HEK293 (cell line): ENCODE measurements around the gene TRNT1.

ENCODE experiments used
- CTCF ChIA-PET: fragments of 350-600 bp; formaldehyde crosslinking; extraction: SDS; loops from one replicate; lab custom pipeline; 2021; ENCODE audit warnings: antibody characterized with exemption; lab: Yijun Ruan, JAX
- POLR2A ChIA-PET: fragments of 300-600 bp; formaldehyde crosslinking; extraction: SDS; loops from one replicate; lab custom pipeline; 2020; ENCODE audit warnings: antibody characterized with exemption, inconsistent platforms; lab: Yijun Ruan, JAX
- H3K27ac ChIP-seq: fragments of 200-500 bp; sonication (Bioruptor generic); 2 replicates; pipeline ENCODE4 v1.5.1; 2014; ENCODE audit warnings: low read depth, low read length, control low read depth, inconsistent platforms; ENCODE audit errors: extremely low read depth
- H3K36me3 ChIP-seq, 2 experiments: fragments of 200-500 bp in 1 of 2; sonication (Bioruptor generic) in 1 of 2; 1 replicate in 1 of 2; 2 replicates in 1 of 2; pipeline ENCODE4 v1.5.1; 2014 to 2017; ENCODE audit warnings: inconsistent platforms in 2 of 2, low read length in 2 of 2; ENCODE audit not compliant: control insufficient read depth in 2 of 2, insufficient read depth in 1 of 2
- H3K4me1 ChIP-seq: fragments of 200-500 bp; sonication (Bioruptor generic); 2 replicates; pipeline ENCODE4 v1.5.1; 2014; ENCODE audit warnings: mild to moderate bottlenecking, low read length, inconsistent platforms; ENCODE audit not compliant: control insufficient read depth, insufficient read depth
- H3K4me3 ChIP-seq: 2 replicates; pipeline ENCODE4 v1.5.1; 2011; ENCODE audit warnings: low read depth, mild to moderate bottlenecking, control low read depth, low read length, moderate library complexity
- H3K9me3 ChIP-seq: fragments of 200-500 bp; sonication (Bioruptor generic); 2 replicates; pipeline ENCODE4 v1.5.1; 2014; ENCODE audit warnings: low read depth, low read length, inconsistent platforms; ENCODE audit not compliant: control insufficient read depth, insufficient read depth
- EGR2 ChIP-seq: fragments of 450-650 bp; formaldehyde crosslinking; IDR thresholded peaks from 2 replicates; pipeline ENCODE4 v1.5.1; 2016; ENCODE audit warnings: low read depth, missing biosample characterization, missing genetic modification characterization
- GLI4 ChIP-seq: fragments of 450-650 bp; formaldehyde crosslinking; IDR thresholded peaks from 2 replicates; pipeline ENCODE4 v1.5.1; 2016; ENCODE audit warnings: missing biosample characterization, missing genetic modification characterization
- KLF10 ChIP-seq: fragments of 450-650 bp; IDR thresholded peaks from 2 replicates; pipeline ENCODE4 v1.5.1; 2018; ENCODE audit warnings: missing biosample characterization, mild to moderate bottlenecking, missing genetic modification characterization
- PRDM1 ChIP-seq: fragments of 450-650 bp; formaldehyde crosslinking; IDR thresholded peaks from 2 replicates; pipeline ENCODE4; 2016; ENCODE audit warnings: missing biosample characterization, missing genetic modification characterization
- SALL2 ChIP-seq: fragments of 450-650 bp; formaldehyde crosslinking; IDR thresholded peaks from 2 replicates; pipeline ENCODE4 v1.5.0; 2017; ENCODE audit warnings: missing biosample characterization, mild to moderate bottlenecking, missing genetic modification characterization, borderline replicate concordance
- SCRT2 ChIP-seq: fragments of 450-650 bp; formaldehyde crosslinking; IDR thresholded peaks from 2 replicates; pipeline ENCODE4 v1.5.1; 2016; ENCODE audit warnings: missing biosample characterization, missing genetic modification characterization
- ZBTB1 ChIP-seq: fragments of 450-650 bp; formaldehyde crosslinking; IDR thresholded peaks from 2 replicates; pipeline ENCODE4 v1.5.1; 2016; ENCODE audit warnings: missing biosample characterization, missing genetic modification characterization
- ZBTB17 ChIP-seq: fragments of 450-650 bp; formaldehyde crosslinking; IDR thresholded peaks from 2 replicates; pipeline ENCODE4 v1.5.1; 2016; ENCODE audit warnings: missing biosample characterization, missing genetic modification characterization
- ZBTB8A ChIP-seq: fragments of 450-650 bp; formaldehyde crosslinking; IDR thresholded peaks from 2 replicates; pipeline ENCODE4 v1.5.1; 2016; ENCODE audit warnings: missing biosample characterization, missing genetic modification characterization
- ZNF132 ChIP-seq: fragments of 450-650 bp; formaldehyde crosslinking; IDR thresholded peaks from 2 replicates; pipeline ENCODE4 v1.5.1; 2017; ENCODE audit warnings: missing biosample characterization, missing genetic modification characterization, borderline replicate concordance
- ZNF133 ChIP-seq: fragments of 450-650 bp; formaldehyde crosslinking; IDR thresholded peaks from 2 replicates; pipeline ENCODE4 v1.5.1; 2016; ENCODE audit warnings: missing biosample characterization, missing genetic modification characterization
- ZNF157 ChIP-seq: fragments of 450-650 bp; formaldehyde crosslinking; IDR thresholded peaks from 2 replicates; pipeline ENCODE4 v1.5.1; 2016; ENCODE audit warnings: missing biosample characterization, missing genetic modification characterization
- ZNF202 ChIP-seq: fragments of 450-650 bp; formaldehyde crosslinking; IDR thresholded peaks from 2 replicates; pipeline ENCODE4 v1.5.1; 2016; ENCODE audit warnings: missing biosample characterization, missing genetic modification characterization, borderline replicate concordance
- ZNF37A ChIP-seq: fragments of 450-650 bp; IDR thresholded peaks from 2 replicates; pipeline ENCODE4 v1.5.1; 2018; ENCODE audit warnings: missing biosample characterization, missing genetic modification characterization
- ZNF433 ChIP-seq: fragments of 450-650 bp; formaldehyde crosslinking; IDR thresholded peaks from 2 replicates; pipeline ENCODE4 v1.5.1; 2016; ENCODE audit warnings: missing biosample characterization, missing genetic modification characterization, low read depth
- ZNF514 ChIP-seq: fragments of 450-650 bp; formaldehyde crosslinking; IDR thresholded peaks from 2 replicates; pipeline ENCODE4 v1.5.1; 2016; ENCODE audit warnings: missing biosample characterization, missing genetic modification characterization
- ZNF521 ChIP-seq: fragments of 450-650 bp; formaldehyde crosslinking; IDR thresholded peaks from 2 replicates; pipeline ENCODE4 v1.5.1; 2017; ENCODE audit warnings: missing biosample characterization, mild to moderate bottlenecking, missing genetic modification characterization
- ZNF560 ChIP-seq: fragments of 450-650 bp; formaldehyde crosslinking; IDR thresholded peaks from 2 replicates; pipeline ENCODE4 v1.5.1; 2017; ENCODE audit warnings: missing biosample characterization, missing genetic modification characterization, borderline replicate concordance
- ZNF629 ChIP-seq: fragments of 450-650 bp; formaldehyde crosslinking; IDR thresholded peaks from 2 replicates; pipeline ENCODE4 v1.5.1; 2017; ENCODE audit warnings: missing biosample characterization, missing genetic modification characterization
- TF ChIP-seq, protein P1 (sequence below): fragments of 450-650 bp; formaldehyde crosslinking; conservative IDR thresholded peaks from 2 replicates; pipeline ENCODE4 v1.5.1; 2016; ENCODE audit warnings: low read depth, missing biosample characterization, missing genetic modification characterization
- TF ChIP-seq, protein P2 (sequence below): fragments of 450-650 bp; formaldehyde crosslinking; IDR thresholded peaks from 2 replicates; pipeline ENCODE4 v1.5.1; 2016; ENCODE audit warnings: missing biosample characterization, missing genetic modification characterization
- TF ChIP-seq, protein P3 (sequence below): fragments of 450-650 bp; formaldehyde crosslinking; IDR thresholded peaks from 2 replicates; pipeline ENCODE4 v1.5.1; 2016; ENCODE audit warnings: missing biosample characterization, missing genetic modification characterization
- TF ChIP-seq, protein P4 (sequence below): fragments of 450-650 bp; formaldehyde crosslinking; IDR thresholded peaks from 2 replicates; pipeline ENCODE4 v1.5.1; 2016; ENCODE audit warnings: missing biosample characterization, missing genetic modification characterization

Gene TRNT1

DNA sequence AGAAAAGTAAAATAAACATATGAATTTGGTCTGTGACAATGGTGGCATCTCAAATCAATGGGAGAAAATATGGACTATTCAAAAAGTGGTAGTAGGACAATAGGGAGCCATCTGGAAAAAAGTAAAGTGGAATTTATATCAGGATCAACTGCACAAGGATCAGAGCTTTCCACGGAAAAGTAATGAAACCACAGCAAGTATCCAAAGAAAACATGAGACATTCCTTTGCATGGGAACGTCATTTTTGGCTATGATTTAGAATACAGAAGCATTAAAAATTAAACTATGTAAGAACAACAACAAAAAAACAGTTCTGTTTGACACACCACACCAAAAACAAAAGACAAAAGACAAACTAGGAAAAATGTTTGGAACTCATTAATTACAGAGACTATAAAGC lies 34.1 kb downstream of the TRNT1 start:
- TF ChIP-seq ZNF629 = no peak
- TF ChIP-seq, protein P1, sequence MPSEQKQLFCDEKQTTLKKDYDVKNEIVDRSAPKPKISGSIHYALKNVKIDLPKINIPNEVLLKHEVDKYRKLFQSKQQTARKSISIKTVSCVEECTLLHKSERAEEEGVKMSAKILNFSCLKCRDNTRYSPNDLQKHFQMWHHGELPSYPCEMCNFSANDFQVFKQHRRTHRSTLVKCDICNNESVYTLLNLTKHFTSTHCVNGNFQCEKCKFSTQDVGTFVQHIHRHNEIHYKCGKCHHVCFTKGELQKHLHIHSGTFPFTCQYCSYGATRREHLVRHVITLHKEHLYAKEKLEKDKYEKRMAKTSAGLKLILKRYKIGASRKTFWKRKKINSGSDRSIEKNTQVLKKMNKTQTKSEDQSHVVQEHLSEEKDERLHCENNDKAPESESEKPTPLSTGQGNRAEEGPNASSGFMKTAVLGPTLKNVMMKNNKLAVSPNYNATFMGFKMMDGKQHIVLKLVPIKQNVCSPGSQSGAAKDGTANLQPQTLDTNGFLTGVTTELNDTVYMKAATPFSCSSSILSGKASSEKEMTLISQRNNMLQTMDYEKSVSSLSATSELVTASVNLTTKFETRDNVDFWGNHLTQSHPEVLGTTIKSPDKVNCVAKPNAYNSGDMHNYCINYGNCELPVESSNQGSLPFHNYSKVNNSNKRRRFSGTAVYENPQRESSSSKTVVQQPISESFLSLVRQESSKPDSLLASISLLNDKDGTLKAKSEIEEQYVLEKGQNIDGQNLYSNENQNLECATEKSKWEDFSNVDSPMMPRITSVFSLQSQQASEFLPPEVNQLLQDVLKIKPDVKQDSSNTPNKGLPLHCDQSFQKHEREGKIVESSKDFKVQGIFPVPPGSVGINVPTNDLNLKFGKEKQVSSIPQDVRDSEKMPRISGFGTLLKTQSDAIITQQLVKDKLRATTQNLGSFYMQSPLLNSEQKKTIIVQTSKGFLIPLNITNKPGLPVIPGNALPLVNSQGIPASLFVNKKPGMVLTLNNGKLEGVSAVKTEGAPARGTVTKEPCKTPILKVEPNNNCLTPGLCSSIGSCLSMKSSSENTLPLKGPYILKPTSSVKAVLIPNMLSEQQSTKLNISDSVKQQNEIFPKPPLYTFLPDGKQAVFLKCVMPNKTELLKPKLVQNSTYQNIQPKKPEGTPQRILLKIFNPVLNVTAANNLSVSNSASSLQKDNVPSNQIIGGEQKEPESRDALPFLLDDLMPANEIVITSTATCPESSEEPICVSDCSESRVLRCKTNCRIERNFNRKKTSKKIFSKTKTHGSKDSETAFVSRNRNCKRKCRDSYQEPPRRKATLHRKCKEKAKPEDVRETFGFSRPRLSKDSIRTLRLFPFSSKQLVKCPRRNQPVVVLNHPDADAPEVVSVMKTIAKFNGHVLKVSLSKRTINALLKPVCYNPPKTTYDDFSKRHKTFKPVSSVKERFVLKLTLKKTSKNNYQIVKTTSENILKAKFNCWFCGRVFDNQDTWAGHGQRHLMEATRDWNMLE (tag by site-specific recombination) = no peak
- TF ChIP-seq ZNF132 (tag by site-specific recombination) = no peak
- TF ChIP-seq PRDM1 = no peak
- no peak for TF ChIP-seq ZNF37A
- TF ChIP-seq ZNF514 (tag by site-specific recombination) = no peak
- TF ChIP-seq ZNF157 (tag by site-specific recombination) = no peak
- TF ChIP-seq ZBTB17 (tag by site-specific recombination) = no peak
- TF ChIP-seq, protein P2, sequence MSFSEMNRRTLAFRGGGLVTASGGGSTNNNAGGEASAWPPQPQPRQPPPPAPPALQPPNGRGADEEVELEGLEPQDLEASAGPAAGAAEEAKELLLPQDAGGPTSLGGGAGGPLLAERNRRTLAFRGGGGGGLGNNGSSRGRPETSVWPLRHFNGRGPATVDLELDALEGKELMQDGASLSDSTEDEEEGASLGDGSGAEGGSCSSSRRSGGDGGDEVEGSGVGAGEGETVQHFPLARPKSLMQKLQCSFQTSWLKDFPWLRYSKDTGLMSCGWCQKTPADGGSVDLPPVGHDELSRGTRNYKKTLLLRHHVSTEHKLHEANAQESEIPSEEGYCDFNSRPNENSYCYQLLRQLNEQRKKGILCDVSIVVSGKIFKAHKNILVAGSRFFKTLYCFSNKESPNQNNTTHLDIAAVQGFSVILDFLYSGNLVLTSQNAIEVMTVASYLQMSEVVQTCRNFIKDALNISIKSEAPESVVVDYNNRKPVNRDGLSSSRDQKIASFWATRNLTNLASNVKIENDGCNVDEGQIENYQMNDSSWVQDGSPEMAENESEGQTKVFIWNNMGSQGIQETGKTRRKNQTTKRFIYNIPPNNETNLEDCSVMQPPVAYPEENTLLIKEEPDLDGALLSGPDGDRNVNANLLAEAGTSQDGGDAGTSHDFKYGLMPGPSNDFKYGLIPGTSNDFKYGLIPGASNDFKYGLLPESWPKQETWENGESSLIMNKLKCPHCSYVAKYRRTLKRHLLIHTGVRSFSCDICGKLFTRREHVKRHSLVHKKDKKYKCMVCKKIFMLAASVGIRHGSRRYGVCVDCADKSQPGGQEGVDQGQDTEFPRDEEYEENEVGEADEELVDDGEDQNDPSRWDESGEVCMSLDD (tag by site-specific recombination) = no peak
- TF ChIP-seq GLI4 (tag by site-specific recombination) = no peak
- no peak for TF ChIP-seq ZBTB8A (tag by site-specific recombination)
- TF ChIP-seq, protein P3, sequence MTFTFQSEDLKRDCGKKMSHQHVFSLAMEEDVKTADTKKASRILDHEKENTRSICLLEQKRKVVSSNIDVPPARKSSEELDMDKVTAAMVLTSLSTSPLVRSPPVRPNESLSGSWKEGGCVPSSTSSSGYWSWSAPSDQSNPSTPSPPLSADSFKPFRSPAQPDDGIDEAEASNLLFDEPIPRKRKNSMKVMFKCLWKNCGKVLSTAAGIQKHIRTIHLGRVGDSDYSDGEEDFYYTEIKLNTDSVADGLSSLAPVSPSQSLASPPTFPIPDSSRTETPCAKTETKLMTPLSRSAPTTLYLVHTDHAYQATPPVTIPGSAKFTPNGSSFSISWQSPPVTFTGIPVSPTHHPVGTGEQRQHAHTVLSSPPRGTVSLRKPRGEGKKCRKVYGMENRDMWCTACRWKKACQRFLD (tag by site-specific recombination) = no peak
- no peak for TF ChIP-seq EGR2 (tag by site-specific recombination)
- TF ChIP-seq ZBTB1 = no peak
- no peak for TF ChIP-seq SALL2
- no peak for TF ChIP-seq ZNF133 (tag by site-specific recombination)
- no peak for TF ChIP-seq ZNF433 (tag by site-specific recombination)
- no peak overlapping the region for H3K27ac ChIP-seq
- H3K36me3 ChIP-seq = peaks cover 12 to 89% of the 10 kb centered on the region in 2 experiments
- ChIA-PET CTCF (interaction anchor here (1.8 kb wide), 1 partner anchor 10 kb away, joined by 5 read pairs; no protein-coding TSS in a partner anchor), POLR2A (no interaction called here)
- H3K9me3 ChIP-seq = no peaks in the 10 kb centered on the region
- H3K4me3 ChIP-seq = no peak overlapping the region
- H3K4me1 ChIP-seq = no peaks in the 10 kb centered on the region

DNA sequence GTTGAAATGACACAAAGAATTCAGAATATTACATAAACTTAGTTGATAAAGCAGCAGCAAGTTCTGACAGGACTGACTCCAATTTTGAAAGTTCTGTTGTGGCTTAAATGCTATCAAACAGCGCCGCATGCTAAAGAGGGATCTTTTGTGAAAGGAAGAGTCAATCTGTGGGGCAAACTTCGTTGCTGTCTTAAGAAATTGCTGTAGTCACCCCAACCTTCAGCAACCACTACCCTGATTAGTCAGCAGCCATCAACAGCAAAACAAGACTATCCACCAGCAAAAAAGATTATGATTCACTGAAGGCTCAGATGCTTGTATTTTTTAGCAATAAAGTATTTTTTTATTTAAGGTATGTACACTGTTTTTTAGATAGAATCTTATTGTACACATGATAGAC lies 38.5 kb downstream of the TRNT1 start:
- H3K36me3 ChIP-seq = peaks cover 31 to 87% of the 10 kb centered on the region in 2 experiments
- no peak for TF ChIP-seq ZNF433 (tag by site-specific recombination)
- TF ChIP-seq SCRT2 (tag by site-specific recombination) = no peak
- TF ChIP-seq, protein P4, sequence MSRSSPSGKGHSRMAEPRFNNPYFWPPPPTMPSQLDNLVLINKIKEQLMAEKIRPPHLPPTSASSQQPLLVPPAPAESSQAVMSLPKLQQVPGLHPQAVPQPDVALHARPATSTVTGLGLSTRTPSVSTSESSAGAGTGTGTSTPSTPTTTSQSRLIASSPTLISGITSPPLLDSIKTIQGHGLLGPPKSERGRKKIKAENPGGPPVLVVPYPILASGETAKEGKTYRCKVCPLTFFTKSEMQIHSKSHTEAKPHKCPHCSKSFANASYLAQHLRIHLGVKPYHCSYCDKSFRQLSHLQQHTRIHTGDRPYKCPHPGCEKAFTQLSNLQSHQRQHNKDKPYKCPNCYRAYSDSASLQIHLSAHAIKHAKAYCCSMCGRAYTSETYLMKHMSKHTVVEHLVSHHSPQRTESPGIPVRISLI = no peak
- no peak for TF ChIP-seq ZNF202 (tag by site-specific recombination)
- TF ChIP-seq, protein P2 (tag by site-specific recombination) = no peak
- TF ChIP-seq KLF10 = no peak
- no peak for TF ChIP-seq ZNF521 (tag by site-specific recombination)
- no peak for TF ChIP-seq ZNF560 (tag by site-specific recombination)

More for the DNA sequence above, 38.5 kb downstream of the TRNT1 start:
- POLR2A ChIA-PET = no interaction called here
- CTCF ChIA-PET = no interaction called here
- H3K4me3 ChIP-seq = no peak overlapping the region
- no peak overlapping the region for H3K27ac ChIP-seq
- H3K4me1 ChIP-seq = no peaks in the 10 kb centered on the region
- H3K9me3 ChIP-seq = no peaks in the 10 kb centered on the region
